Measurements from ENCODE around the gene PRPH.
A peak's percentile ranks its signal among the peaks of the same experiment; 100 is the strongest.

DNA sequence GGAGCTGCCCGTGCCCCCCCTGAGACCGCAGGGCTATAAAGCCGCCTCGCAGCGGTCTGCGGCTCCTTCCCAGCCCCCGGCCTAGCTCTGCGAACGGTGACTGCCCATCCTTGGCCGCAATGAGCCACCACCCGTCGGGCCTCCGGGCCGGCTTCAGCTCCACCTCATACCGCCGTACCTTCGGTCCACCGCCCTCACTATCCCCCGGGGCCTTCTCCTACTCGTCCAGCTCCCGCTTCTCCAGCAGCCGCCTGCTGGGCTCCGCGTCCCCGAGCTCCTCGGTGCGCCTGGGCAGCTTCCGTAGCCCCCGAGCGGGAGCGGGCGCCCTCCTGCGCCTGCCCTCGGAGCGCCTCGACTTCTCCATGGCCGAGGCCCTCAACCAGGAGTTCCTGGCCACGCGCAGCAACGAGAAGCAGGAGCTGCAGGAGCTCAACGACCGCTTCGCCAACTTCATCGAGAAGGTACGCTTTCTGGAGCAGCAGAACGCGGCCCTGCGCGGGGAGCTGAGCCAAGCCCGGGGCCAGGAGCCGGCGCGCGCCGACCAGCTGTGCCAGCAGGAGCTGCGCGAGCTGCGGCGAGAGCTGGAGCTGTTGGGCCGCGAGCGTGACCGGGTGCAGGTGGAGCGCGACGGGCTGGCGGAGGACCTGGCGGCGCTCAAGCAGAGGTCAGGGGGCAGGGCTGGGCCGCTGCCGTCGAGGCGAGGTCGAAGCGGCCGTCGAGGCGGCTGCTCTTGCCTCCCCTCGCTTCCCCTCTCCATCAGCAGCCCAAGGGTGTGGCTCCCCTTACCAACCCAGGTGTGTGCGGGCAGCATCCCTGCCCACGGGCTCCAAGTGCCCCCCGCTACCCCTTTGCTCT lies at the start of gene PRPH:
- TF ChIP-seq, protein P1, sequence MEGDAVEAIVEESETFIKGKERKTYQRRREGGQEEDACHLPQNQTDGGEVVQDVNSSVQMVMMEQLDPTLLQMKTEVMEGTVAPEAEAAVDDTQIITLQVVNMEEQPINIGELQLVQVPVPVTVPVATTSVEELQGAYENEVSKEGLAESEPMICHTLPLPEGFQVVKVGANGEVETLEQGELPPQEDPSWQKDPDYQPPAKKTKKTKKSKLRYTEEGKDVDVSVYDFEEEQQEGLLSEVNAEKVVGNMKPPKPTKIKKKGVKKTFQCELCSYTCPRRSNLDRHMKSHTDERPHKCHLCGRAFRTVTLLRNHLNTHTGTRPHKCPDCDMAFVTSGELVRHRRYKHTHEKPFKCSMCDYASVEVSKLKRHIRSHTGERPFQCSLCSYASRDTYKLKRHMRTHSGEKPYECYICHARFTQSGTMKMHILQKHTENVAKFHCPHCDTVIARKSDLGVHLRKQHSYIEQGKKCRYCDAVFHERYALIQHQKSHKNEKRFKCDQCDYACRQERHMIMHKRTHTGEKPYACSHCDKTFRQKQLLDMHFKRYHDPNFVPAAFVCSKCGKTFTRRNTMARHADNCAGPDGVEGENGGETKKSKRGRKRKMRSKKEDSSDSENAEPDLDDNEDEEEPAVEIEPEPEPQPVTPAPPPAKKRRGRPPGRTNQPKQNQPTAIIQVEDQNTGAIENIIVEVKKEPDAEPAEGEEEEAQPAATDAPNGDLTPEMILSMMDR (IDR thresholded peaks at IDR 0.05; ENCODE audit: control extremely low read depth in 1 of 3, insufficient read depth in 1 of 3, low read depth in 1 of 3, low read length in 3 of 3) = peak in 1 of 3 experiments; percentile 20; a peak in 1 of 4 replicates
- TF ChIP-seq PHF8 (conservative IDR thresholded peaks at IDR 0.05; ENCODE audit: low read depth, low read length) (no peak), JUND (IDR thresholded peaks at IDR 0.05; ENCODE audit: low read length) (no peak), ZNF274 (IDR thresholded peaks at IDR 0.05; ENCODE audit: borderline replicate concordance, extremely low read depth, low read length) (no peak), EP300 (IDR thresholded peaks at IDR 0.05; ENCODE audit: borderline replicate concordance in 1 of 2, low read depth in 2 of 2, low read length in 2 of 2) (no peak), YY1 (IDR thresholded peaks at IDR 0.05; ENCODE audit: low read depth, low read length) (no peak), TEAD4 (IDR thresholded peaks at IDR 0.05; ENCODE audit: low read depth, low read length) (no peak), NRF1 (IDR thresholded peaks at IDR 0.05; ENCODE audit: low read depth, low read length) (no peak), CBX5 (IDR thresholded peaks at IDR 0.05; ENCODE audit: low read depth, low read length) (no peak), SP1 (IDR thresholded peaks at IDR 0.05; ENCODE audit: low read depth, low read length) (no peak)

All from H1 (cell line).